ENCODE data around the gene ZNF497. TPM values are rescaled to one million over a fixed set of nuclear protein-coding genes. Genes with fewer than 3 reads are reported as not detected.
A peak's percentile ranks its signal among the peaks of the same experiment; 100 is the strongest.

Gene ZNF497
- total and polyA plus RNA-seq, 2 of the 13 experiments (the other 11 are each of a cell fraction or from before 2014, with no cell fraction given) = 1.5 to 1.9 TPM

GRCh38 chr19:58380662-58381459 is 18.3 kb upstream of the ZNF497 start, which contains the start of gene ZNF837 (continued):
- TF ChIP-seq ZSCAN5A (CRISPR knock-in tag; IDR thresholded peaks at IDR 0.05; ENCODE audit: borderline replicate concordance) (peak; percentile 37; the same call in 1 of the 2 replicates), JDP2 (CRISPR knock-in tag; IDR thresholded peaks at IDR 0.05; ENCODE audit: borderline replicate concordance) (no peak), ZHX1 (CRISPR knock-in tag; IDR thresholded peaks at IDR 0.05; ENCODE audit: low read depth) (no peak; the same call in 1 of the 2 replicates), PLSCR1 (CRISPR knock-in tag; IDR thresholded peaks at IDR 0.05; ENCODE audit: borderline replicate concordance) (no peak), HBP1 (CRISPR knock-in tag; IDR thresholded peaks at IDR 0.05; ENCODE audit: low read depth) (peak; percentile 86; the same call in 1 of the 2 replicates), JARID2 (CRISPR knock-in tag; IDR thresholded peaks at IDR 0.05; ENCODE audit: insufficient replicate concordance) (no peak), ZSCAN12 (CRISPR knock-in tag; IDR thresholded peaks at IDR 0.05) (peak; percentile 56; the same call in 1 of the 2 replicates), ZXDC (CRISPR knock-in tag; IDR thresholded peaks at IDR 0.05) (peak; percentile 88; the same call in 1 of the 2 replicates), STAG1 (CRISPR knock-in tag; IDR thresholded peaks at IDR 0.05) (peak; percentile 33; the same call in 1 of the 2 replicates), TIGD3 (CRISPR knock-in tag; IDR thresholded peaks at IDR 0.05; ENCODE audit: borderline replicate concordance) (no peak), ZNF549 (CRISPR knock-in tag; IDR thresholded peaks at IDR 0.05) (no peak), JUNB (CRISPR knock-in tag; IDR thresholded peaks at IDR 0.05; ENCODE audit: borderline replicate concordance) (no peak), ZNF432 (CRISPR knock-in tag; IDR thresholded peaks at IDR 0.05; ENCODE audit: borderline replicate concordance) (0 out of 2 replicates have a peak, but pooled peaks have one; percentile 21), TCF12 (IDR thresholded peaks at IDR 0.05) (no peak), TCF12 (CRISPR knock-in tag; IDR thresholded peaks at IDR 0.05) (peak; percentile 95), HOXA7 (CRISPR knock-in tag; IDR thresholded peaks at IDR 0.05) (no peak), ZFP36L1 (CRISPR knock-in tag; IDR thresholded peaks at IDR 0.05) (no peak)
